PC-9 (cell line): ENCODE measurements around the gene ATOSB.

Source experiments
- CTCF ChIP-seq: fragments of 200-600 bp; sonication (generic); conservative IDR thresholded peaks from 2 replicates; pipeline ENCODE4 v1.6.1; 2017; ENCODE audit warnings: mixed run types, antibody characterized with exemption, mild to moderate bottlenecking, moderate library complexity
- EZH2 ChIP-seq: fragments of 200-600 bp; sonication (generic); IDR thresholded peaks from 2 replicates; pipeline ENCODE4 v1.8.0; 2017; ENCODE audit warnings: antibody characterized with exemption, low read depth

GRCh38 chr9:35072461-35073278, 43.0 kb downstream of the ATOSB start, which contains the start of gene VCP:
- TF ChIP-seq CTCF (no peak), EZH2 (no peak)
